WTC11 (cell line): ENCODE results near the gene WHAMM. TPM values are rescaled to one million over a fixed set of nuclear protein-coding genes. Genes with fewer than 3 reads are reported as not detected.

ENCODE experiments used
- ATAC-seq: fragments of 200-7000 bp; cut with Tn5 transposase; 2 replicates; pipeline ENCODE4 v1.10.0; 2021; ENCODE audit warnings: mild to moderate bottlenecking, moderate library complexity
- CTCF ChIA-PET: fragments of 300-600 bp; sonication (Branson Sonifier 250); formaldehyde crosslinking; loops from one replicate; lab custom pipeline; 2021; ENCODE audit warnings: antibody characterized with exemption; lab: Charles Lee
- POLR2A ChIA-PET: fragments of 350-600 bp; sonication (Branson Sonifier 250); formaldehyde crosslinking; loops from one replicate; lab custom pipeline; 2021; ENCODE audit warnings: antibody characterized with exemption; lab: Charles Lee
- DNase-seq: peaks from one replicate; pipeline ENCODE4 v3.0.0; 2021; ENCODE audit warnings: low spot score
- H3K27ac Mint-ChIP-seq: 2 replicates; pipeline ENCODE4 v1.8.0; 2021; ENCODE audit warnings: mixed read lengths
- H3K27me3 Mint-ChIP-seq: 2 replicates; pipeline ENCODE4 v1.8.0; 2021; ENCODE audit warnings: low read depth, mild to moderate bottlenecking, moderate library complexity, mixed read lengths
- H3K36me3 Mint-ChIP-seq: 2 replicates; pipeline ENCODE4 v1.8.0; 2021; ENCODE audit warnings: mixed read lengths
- H3K4me1 Mint-ChIP-seq: 2 replicates; pipeline ENCODE4 v1.8.0; 2022; ENCODE audit warnings: mixed read lengths
- H3K4me3 Mint-ChIP-seq: 2 replicates; pipeline ENCODE4 v1.8.0; 2021; ENCODE audit warnings: mild to moderate bottlenecking, moderate library complexity, mixed read lengths
- H3K9me3 Mint-ChIP-seq: 2 replicates; pipeline ENCODE4 v1.8.0; 2021; ENCODE audit warnings: mixed read lengths
- CREM ChIP-seq: sonication (generic); formaldehyde crosslinking; IDR thresholded peaks from 2 replicates; pipeline ENCODE4 v1.8.1; 2022; ENCODE audit warnings: mild to moderate bottlenecking, missing genetic modification reagents, moderate library complexity
- MXD4 ChIP-seq: fragments of 250-450 bp; sonication (Bioruptor Pico); IDR thresholded peaks from 2 replicates; pipeline ENCODE4 v1.8.0; 2021; ENCODE audit warnings: mild to moderate bottlenecking, moderate library complexity, borderline replicate concordance
- PRRX2 ChIP-seq: fragments of 250-450 bp; sonication (Bioruptor Pico); IDR thresholded peaks from 2 replicates; pipeline ENCODE4 v1.8.0; 2021; ENCODE audit warnings: mild to moderate bottlenecking
- RELA ChIP-seq: sonication (generic); formaldehyde crosslinking; IDR thresholded peaks from 2 replicates; pipeline ENCODE4 v1.8.1; 2022; ENCODE audit warnings: missing genetic modification reagents, mild to moderate bottlenecking, borderline replicate concordance
- RORB ChIP-seq: fragments of 250-450 bp; sonication (Bioruptor Pico); IDR thresholded peaks from 2 replicates; pipeline ENCODE4 v1.9.0; 2021; ENCODE audit warnings: mild to moderate bottlenecking
- TP53 ChIP-seq: sonication (generic); formaldehyde crosslinking; IDR thresholded peaks from 2 replicates; pipeline ENCODE4 v1.8.1; 2023; ENCODE audit warnings: mild to moderate bottlenecking, missing genetic modification reagents
- ZNF121 ChIP-seq: sonication (generic); formaldehyde crosslinking; IDR thresholded peaks from 2 replicates; pipeline ENCODE4 v1.8.0; 2023; ENCODE audit warnings: missing genetic modification reagents
- ZNF671 ChIP-seq: fragments of 250-450 bp; sonication (Bioruptor Pico); IDR thresholded peaks from 2 replicates; pipeline ENCODE4 v1.8.0; 2021; ENCODE audit warnings: mild to moderate bottlenecking
- total RNA-seq: library from RNA; stranded (reverse); gene quantifications from 3 replicates; pipeline ENCODE4 v1.2.3, GENCODE V29; 2021
- TF ChIP-seq, protein P1 (sequence below): sonication (generic); formaldehyde crosslinking; IDR thresholded peaks from 2 replicates; pipeline ENCODE4 v1.8.0; 2022; ENCODE audit warnings: missing genetic modification reagents
- TF ChIP-seq, protein P2 (sequence below): sonication (generic); formaldehyde crosslinking; IDR thresholded peaks from 2 replicates; pipeline ENCODE4 v1.8.1; 2022; ENCODE audit warnings: low read depth, mild to moderate bottlenecking, moderate library complexity, missing genetic modification reagents, borderline replicate concordance
- TF ChIP-seq, protein P3 (sequence below): fragments of 200-600 bp; IDR thresholded peaks from 2 replicates; pipeline ENCODE4 v1.8.0; 2022; ENCODE audit warnings: antibody characterized with exemption
- TF ChIP-seq, protein P4 (sequence below): sonication (generic); formaldehyde crosslinking; IDR thresholded peaks from 2 replicates; pipeline ENCODE4 v1.8.1; 2023; ENCODE audit warnings: mild to moderate bottlenecking, missing genetic modification reagents, moderate library complexity
- TF ChIP-seq, protein P5 (sequence below): fragments of 250-450 bp; sonication (Bioruptor Pico); conservative IDR thresholded peaks from 2 replicates; pipeline ENCODE4 v1.9.0; 2021; ENCODE audit warnings: mild to moderate bottlenecking

Gene WHAMM
- total RNA-seq, 1 experiment from 2014 or later, result 3.2 TPM

DNA sequence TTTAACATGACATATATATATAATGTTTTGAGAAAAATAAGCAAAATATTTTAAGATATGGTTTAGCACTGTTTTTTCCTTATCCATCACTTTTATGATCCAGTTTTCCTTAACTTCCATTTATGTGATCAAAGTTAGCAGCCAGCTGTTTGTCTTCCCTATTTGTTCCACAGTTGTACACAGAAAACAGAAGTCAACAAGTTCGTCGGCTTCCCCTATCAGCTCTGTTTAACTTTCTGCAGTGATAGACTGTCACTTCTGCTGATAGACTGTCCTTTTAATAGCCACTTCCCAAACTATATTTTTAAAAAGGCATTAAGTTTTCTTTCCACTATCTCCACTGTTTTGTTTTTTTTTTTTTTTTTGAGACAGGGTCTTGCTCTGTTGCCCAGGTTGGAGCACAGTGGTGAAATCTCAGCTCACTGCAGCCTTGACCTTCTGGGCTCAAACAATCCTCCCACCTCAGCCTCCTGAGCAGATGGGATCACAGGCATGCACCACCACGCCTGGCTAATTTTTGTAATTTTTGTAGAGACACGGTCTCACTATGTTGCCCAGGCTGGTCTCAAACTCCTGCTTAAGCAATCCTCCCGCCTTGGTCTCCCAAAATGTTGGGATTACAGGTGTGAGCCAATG is 10.8 kb upstream of the WHAMM start (continued):
- TF ChIP-seq, protein P1, sequence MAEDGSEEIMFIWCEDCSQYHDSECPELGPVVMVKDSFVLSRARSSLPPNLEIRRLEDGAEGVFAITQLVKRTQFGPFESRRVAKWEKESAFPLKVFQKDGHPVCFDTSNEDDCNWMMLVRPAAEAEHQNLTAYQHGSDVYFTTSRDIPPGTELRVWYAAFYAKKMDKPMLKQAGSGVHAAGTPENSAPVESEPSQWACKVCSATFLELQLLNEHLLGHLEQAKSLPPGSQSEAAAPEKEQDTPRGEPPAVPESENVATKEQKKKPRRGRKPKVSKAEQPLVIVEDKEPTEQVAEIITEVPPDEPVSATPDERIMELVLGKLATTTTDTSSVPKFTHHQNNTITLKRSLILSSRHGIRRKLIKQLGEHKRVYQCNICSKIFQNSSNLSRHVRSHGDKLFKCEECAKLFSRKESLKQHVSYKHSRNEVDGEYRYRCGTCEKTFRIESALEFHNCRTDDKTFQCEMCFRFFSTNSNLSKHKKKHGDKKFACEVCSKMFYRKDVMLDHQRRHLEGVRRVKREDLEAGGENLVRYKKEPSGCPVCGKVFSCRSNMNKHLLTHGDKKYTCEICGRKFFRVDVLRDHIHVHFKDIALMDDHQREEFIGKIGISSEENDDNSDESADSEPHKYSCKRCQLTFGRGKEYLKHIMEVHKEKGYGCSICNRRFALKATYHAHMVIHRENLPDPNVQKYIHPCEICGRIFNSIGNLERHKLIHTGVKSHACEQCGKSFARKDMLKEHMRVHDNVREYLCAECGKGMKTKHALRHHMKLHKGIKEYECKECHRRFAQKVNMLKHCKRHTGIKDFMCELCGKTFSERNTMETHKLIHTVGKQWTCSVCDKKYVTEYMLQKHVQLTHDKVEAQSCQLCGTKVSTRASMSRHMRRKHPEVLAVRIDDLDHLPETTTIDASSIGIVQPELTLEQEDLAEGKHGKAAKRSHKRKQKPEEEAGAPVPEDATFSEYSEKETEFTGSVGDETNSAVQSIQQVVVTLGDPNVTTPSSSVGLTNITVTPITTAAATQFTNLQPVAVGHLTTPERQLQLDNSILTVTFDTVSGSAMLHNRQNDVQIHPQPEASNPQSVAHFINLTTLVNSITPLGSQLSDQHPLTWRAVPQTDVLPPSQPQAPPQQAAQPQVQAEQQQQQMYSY (CRISPR knock-in tag), result no peak
- no peak for TF ChIP-seq TP53 (CRISPR knock-in tag)
- TF ChIP-seq MXD4 (CRISPR knock-in tag), result no peak
- TF ChIP-seq, all 79 proteins: peak for 0

DNA sequence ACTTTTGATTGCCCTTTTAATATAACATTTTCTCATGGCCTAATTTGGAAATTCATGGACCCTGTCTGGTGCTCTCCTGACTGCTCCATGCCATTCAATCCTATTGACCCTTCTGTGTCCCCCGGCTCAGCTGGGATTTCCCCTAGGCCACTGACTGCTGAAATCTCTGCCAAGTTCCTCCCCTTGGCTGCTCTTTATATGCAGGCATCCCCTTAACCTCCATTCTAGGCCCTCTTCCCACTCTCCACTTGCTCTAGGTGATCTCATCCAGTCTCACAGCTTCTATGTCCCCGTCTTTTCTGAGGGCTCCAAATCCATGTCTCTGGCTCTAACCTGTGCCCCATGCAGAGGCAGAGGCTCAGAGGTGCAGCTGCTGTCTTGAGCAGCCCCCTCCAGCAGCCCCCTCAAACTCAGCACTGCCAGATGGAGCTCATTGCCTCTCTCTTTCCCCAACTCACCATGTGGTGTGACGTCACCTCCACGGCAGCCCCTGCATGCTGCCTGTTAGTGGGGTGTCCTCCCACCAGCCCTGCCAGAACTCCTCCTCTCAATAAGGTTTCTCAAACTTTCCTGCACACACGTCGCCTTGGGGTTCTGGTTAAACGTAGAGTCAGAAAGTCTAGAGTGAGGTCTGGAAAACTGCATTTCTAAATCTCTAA is 10.1 kb upstream of the WHAMM start:
- H3K4me3 Mint-ChIP-seq, result no peak overlapping the region
- no peak overlapping the region for H3K27ac Mint-ChIP-seq
- DNase-seq, result no peak
- no peaks in the 10 kb centered on the region for H3K4me1 Mint-ChIP-seq
- peaks cover 7% of the 10 kb centered on the region for H3K9me3 Mint-ChIP-seq
- TF ChIP-seq ZNF121 (CRISPR knock-in tag) (no peak), ZNF671 (CRISPR knock-in tag) (no peak), MXD4 (CRISPR knock-in tag) (no peak), RELA (CRISPR knock-in tag) (no peak), RORB (CRISPR knock-in tag) (no peak), PRRX2 (CRISPR knock-in tag) (no peak)
- TF ChIP-seq, protein P2, sequence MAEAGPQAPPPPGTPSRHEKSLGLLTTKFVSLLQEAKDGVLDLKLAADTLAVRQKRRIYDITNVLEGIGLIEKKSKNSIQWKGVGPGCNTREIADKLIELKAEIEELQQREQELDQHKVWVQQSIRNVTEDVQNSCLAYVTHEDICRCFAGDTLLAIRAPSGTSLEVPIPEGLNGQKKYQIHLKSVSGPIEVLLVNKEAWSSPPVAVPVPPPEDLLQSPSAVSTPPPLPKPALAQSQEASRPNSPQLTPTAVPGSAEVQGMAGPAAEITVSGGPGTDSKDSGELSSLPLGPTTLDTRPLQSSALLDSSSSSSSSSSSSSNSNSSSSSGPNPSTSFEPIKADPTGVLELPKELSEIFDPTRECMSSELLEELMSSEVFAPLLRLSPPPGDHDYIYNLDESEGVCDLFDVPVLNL (CRISPR knock-in tag), result no peak
- peaks cover 58% of the 10 kb centered on the region for H3K27me3 Mint-ChIP-seq
- POLR2A ChIA-PET, result interaction anchor here (0.6 kb wide), 1 partner anchor 65 kb away, joined by 8 read pairs; no protein-coding TSS in a partner anchor
- ATAC-seq, result no peak
- CTCF ChIA-PET, result no interaction called here
- H3K36me3 Mint-ChIP-seq, result no peaks in the 10 kb centered on the region

DNA sequence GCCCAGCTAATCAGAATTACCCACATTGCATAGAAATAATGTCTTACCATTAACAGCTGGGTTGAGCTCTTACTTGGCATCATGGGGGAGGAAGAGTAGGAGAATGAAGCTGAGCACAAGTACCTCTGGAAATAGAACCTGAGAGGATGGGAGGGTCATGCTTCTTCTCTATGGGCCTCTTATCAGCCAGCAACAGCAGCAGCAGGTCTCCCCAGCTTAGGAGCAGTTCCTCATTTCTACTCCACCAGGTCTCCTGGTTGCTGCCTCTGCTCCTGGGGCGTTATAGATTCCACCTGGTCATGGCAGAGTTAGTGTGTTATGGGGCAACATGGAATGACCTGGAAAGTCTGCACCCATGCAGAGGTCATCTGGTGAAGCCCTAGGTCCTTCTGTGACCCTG is 6.9 kb upstream of the WHAMM start:
- H3K9me3 Mint-ChIP-seq, result no peaks in the 10 kb centered on the region

More for the DNA sequence above, 6.9 kb upstream of the WHAMM start:
- Mint-ChIP-seq H3K4me3 (no peak overlapping the region), H3K27ac (no peak overlapping the region), H3K4me1 (no peaks in the 10 kb centered on the region), H3K27me3 (peaks cover 52% of the 10 kb centered on the region), H3K36me3 (no peaks in the 10 kb centered on the region)
- POLR2A ChIA-PET, result no interaction called here
- CTCF ChIA-PET, result interaction anchor here (0.9 kb wide), 1 partner anchor 180 kb away, joined by 4 read pairs; no protein-coding TSS in a partner anchor
- DNase-seq (no peak), ATAC-seq (no peak)
- TF ChIP-seq, protein P3, sequence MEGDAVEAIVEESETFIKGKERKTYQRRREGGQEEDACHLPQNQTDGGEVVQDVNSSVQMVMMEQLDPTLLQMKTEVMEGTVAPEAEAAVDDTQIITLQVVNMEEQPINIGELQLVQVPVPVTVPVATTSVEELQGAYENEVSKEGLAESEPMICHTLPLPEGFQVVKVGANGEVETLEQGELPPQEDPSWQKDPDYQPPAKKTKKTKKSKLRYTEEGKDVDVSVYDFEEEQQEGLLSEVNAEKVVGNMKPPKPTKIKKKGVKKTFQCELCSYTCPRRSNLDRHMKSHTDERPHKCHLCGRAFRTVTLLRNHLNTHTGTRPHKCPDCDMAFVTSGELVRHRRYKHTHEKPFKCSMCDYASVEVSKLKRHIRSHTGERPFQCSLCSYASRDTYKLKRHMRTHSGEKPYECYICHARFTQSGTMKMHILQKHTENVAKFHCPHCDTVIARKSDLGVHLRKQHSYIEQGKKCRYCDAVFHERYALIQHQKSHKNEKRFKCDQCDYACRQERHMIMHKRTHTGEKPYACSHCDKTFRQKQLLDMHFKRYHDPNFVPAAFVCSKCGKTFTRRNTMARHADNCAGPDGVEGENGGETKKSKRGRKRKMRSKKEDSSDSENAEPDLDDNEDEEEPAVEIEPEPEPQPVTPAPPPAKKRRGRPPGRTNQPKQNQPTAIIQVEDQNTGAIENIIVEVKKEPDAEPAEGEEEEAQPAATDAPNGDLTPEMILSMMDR, result no peak
- TF ChIP-seq, protein P4, sequence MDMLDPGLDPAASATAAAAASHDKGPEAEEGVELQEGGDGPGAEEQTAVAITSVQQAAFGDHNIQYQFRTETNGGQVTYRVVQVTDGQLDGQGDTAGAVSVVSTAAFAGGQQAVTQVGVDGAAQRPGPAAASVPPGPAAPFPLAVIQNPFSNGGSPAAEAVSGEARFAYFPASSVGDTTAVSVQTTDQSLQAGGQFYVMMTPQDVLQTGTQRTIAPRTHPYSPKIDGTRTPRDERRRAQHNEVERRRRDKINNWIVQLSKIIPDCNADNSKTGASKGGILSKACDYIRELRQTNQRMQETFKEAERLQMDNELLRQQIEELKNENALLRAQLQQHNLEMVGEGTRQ (CRISPR knock-in tag), result no peak
- TF ChIP-seq CREM (CRISPR knock-in tag), result no peak
- TF ChIP-seq, protein P5, sequence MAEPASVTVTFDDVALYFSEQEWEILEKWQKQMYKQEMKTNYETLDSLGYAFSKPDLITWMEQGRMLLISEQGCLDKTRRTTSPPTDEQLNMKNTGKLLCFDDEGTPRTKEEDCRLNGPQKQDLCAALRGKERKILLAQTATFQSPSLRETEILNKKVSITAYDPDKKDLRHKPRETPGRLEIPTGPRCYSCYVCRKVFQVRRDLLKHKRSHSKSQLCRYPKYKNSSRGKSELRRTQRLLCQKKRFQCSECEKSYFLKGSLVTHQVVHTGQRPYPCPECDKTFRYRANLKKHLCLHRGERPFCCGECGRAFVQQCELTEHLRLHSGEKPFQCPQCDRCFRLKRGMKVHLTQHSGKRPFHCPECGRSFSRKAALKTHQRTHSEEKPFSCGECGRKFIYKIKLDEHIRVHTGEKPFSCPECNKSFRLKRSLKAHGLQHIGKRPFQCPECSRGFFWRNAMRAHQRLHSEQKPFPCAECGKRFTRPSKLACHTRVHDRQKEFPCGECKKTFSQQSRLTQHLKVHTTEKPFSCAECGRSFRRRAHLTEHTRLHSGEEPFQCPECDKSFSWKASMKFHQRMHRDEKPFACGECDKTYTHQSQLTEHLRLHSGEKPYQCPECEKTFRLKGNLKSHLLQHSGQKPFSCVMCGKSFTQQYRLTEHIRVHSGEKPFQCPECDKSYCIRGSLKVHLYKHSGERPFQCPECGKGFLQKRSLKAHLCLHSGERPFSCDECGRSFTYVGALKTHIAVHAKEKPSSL (CRISPR knock-in tag), result no peak
